Left ventricle myocardium inferior (tissue), 1 donor: Measurements from ENCODE around the gene UPP2. TPM values are rescaled to one million over a fixed set of nuclear protein-coding genes. Genes with fewer than 3 reads are reported as not detected.

ENCODE experiments used
- DNase-seq: peaks from one replicate; pipeline ENCODE4 v3.0.0-alpha.2; 2020
- H3K27ac ChIP-seq: fragments of 200-600 bp; replicated peaks from 2 replicates; pipeline ENCODE4 v1.8.0; 2021
- H3K27me3 ChIP-seq: fragments of 200-600 bp; 2 replicates; pipeline ENCODE4 v1.8.0; 2021; ENCODE audit warnings: low read depth
- H3K36me3 ChIP-seq: fragments of 200-600 bp; 2 replicates; pipeline ENCODE4 v1.8.0; 2021
- H3K4me1 ChIP-seq: fragments of 200-600 bp; 2 replicates; pipeline ENCODE4 v1.8.0; 2021
- H3K4me3 ChIP-seq: fragments of 200-600 bp; 2 replicates; pipeline ENCODE4 v1.8.0; 2021; ENCODE audit warnings: mild to moderate bottlenecking, moderate library complexity
- H3K9me3 ChIP-seq: fragments of 200-600 bp; replicated peaks from 2 replicates; pipeline ENCODE4 v1.8.0; 2021
- CTCF ChIP-seq: fragments of 200-600 bp; IDR thresholded peaks from 2 replicates; pipeline ENCODE4 v1.8.0; 2021; ENCODE audit warnings: antibody characterized with exemption, mild to moderate bottlenecking, borderline replicate concordance
- intact Hi-C: fragments of 100-400 bp; cut with micrococcal nuclease; formaldehyde crosslinking; loops from one replicate; pipeline ENCODE4 v1.11.0; 2022
- total RNA-seq: library from RNA; stranded (reverse); fragmentation: NEBNext Ultra II Directional; extraction: Animal tissue kit (Norgen Biotek cat#: 25700); gene quantifications from one replicate; pipeline ENCODE4 v1.2.1, GENCODE V29; 2021
- donor health status: DM: no; HTN: yes; CAD: no; lungs with severe emphysema.

UPP2 gene
- total RNA-seq, 1 donor from 2014 or later, result not detected

GRCh38 chr2:158178646-158179045, 77.0 kb downstream of the UPP2 start:
- Histone ChIP-seq H3K4me3 (no peak overlapping the region), H3K4me1 (peaks cover 6% of the 10 kb centered on the region), H3K36me3 (no peaks in the 10 kb centered on the region), H3K27ac (no peak overlapping the region), H3K27me3 (no peaks in the 10 kb centered on the region), H3K9me3 (no peaks in the 10 kb centered on the region)
- intact Hi-C loops, result loop anchor here (5.0 kb wide), 1 partner anchor 574 kb away; no protein-coding TSS in a partner anchor
- no peak for DNase-seq
- TF ChIP-seq CTCF, result no peak

GRCh38 chr2:158179660-158180059, 78.0 kb downstream of the UPP2 start:
- Histone ChIP-seq H3K27ac (no peak overlapping the region), H3K36me3 (no peaks in the 10 kb centered on the region), H3K27me3 (no peaks in the 10 kb centered on the region), H3K4me3 (no peak overlapping the region), H3K9me3 (no peaks in the 10 kb centered on the region), H3K4me1 (peaks cover 6% of the 10 kb centered on the region)
- DNase-seq, result no peak
- peak; percentile 57 for TF ChIP-seq CTCF
- intact Hi-C loops, result loop anchor here (5.0 kb wide), 1 partner anchor 573 kb away; no protein-coding TSS in a partner anchor

GRCh38 chr2:158181171-158181570, 79.5 kb downstream of the UPP2 start:
- peaks cover 6% of the 10 kb centered on the region for H3K4me1 ChIP-seq
- no peak for DNase-seq

GRCh38 chr2:158182676-158183295, 81.1 kb downstream of the UPP2 start:
- intact Hi-C loops, result no loop called here
- H3K27ac ChIP-seq, result no peak overlapping the region
- no peaks in the 10 kb centered on the region for H3K27me3 ChIP-seq
- no peak for DNase-seq
- no peaks in the 10 kb centered on the region for H3K36me3 ChIP-seq
- no peaks in the 10 kb centered on the region for H3K9me3 ChIP-seq
- H3K4me1 ChIP-seq, result peaks cover 6% of the 10 kb centered on the region
- no peak for TF ChIP-seq CTCF
- no peak overlapping the region for H3K4me3 ChIP-seq

More at GRCh38 chr2:158181171-158181570, 79.5 kb downstream of the UPP2 start:
- no peaks in the 10 kb centered on the region for H3K36me3 ChIP-seq
- H3K9me3 ChIP-seq, result no peaks in the 10 kb centered on the region
- H3K27me3 ChIP-seq, result no peaks in the 10 kb centered on the region
- H3K27ac ChIP-seq, result no peak overlapping the region
- intact Hi-C loops, result no loop called here
- no peak overlapping the region for H3K4me3 ChIP-seq
- TF ChIP-seq CTCF, result no peak

- H3K36me3 ChIP-seq, result no peaks in the 10 kb centered on the region
- no peak for DNase-seq
- no peak overlapping the region for H3K27ac ChIP-seq
- H3K4me1 ChIP-seq, result peaks cover 6% of the 10 kb centered on the region
- no peaks in the 10 kb centered on the region for H3K9me3 ChIP-seq
- H3K4me3 ChIP-seq, result no peak overlapping the region
- TF ChIP-seq CTCF, result no peak
- no peaks in the 10 kb centered on the region for H3K27me3 ChIP-seq
- intact Hi-C loops, result no loop called here
Observed at GRCh38 chr2:158184001-158184400, 82.3 kb downstream of the UPP2 start.
